ENCODE measurements around the gene UGT1A10. TPM values are rescaled to one million over a fixed set of nuclear protein-coding genes. Genes with fewer than 3 reads are reported as not detected.
"Not testable (repeated sequence)": the region's sequence is repeated elsewhere in the genome, so short reads cannot be mapped to it uniquely, and the experiment has no call there.

Gene UGT1A10
- total and polyA plus RNA-seq, 12 donors = not detected

DNA sequence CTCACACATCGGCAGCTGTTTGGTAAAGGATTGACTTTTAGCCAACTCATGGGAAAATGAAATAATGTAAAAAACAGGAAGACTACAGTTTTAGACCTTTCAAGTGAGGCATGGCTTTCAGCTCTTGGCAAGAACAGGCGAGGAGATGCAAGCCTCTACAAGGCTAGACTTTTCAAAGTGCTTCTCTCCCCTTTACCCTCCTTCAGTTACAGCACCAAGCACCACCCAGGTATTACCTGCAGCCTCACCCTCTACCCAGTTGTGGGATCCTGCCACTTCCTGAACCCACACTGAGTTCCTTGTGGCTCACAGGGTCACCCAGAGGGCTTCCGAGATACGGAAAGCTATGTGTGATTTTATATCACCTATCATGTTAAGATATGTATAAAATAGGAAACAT lies 14.7 kb downstream of the UGT1A10 start:
- DNase-seq (no peak), ATAC-seq (no peak)
- Histone ChIP-seq H3K4me3 (no peak overlapping the region), H3K27ac (no peak overlapping the region), H3K9me3 (peaks cover 0 to 11% (median 0%) of the 10 kb centered on the region in 11 donors), H3K27me3 (peaks cover 0 to 13% (median 3%) of the 10 kb centered on the region in 7 donors), H3K4me1 (no peaks in the 10 kb centered on the region), H3K36me3 (no peaks in the 10 kb centered on the region)
- intact Hi-C loops (cut with DNase I) = no loop called here
- TF ChIP-seq, protein P1, sequence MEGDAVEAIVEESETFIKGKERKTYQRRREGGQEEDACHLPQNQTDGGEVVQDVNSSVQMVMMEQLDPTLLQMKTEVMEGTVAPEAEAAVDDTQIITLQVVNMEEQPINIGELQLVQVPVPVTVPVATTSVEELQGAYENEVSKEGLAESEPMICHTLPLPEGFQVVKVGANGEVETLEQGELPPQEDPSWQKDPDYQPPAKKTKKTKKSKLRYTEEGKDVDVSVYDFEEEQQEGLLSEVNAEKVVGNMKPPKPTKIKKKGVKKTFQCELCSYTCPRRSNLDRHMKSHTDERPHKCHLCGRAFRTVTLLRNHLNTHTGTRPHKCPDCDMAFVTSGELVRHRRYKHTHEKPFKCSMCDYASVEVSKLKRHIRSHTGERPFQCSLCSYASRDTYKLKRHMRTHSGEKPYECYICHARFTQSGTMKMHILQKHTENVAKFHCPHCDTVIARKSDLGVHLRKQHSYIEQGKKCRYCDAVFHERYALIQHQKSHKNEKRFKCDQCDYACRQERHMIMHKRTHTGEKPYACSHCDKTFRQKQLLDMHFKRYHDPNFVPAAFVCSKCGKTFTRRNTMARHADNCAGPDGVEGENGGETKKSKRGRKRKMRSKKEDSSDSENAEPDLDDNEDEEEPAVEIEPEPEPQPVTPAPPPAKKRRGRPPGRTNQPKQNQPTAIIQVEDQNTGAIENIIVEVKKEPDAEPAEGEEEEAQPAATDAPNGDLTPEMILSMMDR (IDR thresholded peaks at IDR 0.05) = no peak
- 76 to 80% methylated on average over 4 of the region's 4 CpGs for WGBS, 2 donors

DNA sequence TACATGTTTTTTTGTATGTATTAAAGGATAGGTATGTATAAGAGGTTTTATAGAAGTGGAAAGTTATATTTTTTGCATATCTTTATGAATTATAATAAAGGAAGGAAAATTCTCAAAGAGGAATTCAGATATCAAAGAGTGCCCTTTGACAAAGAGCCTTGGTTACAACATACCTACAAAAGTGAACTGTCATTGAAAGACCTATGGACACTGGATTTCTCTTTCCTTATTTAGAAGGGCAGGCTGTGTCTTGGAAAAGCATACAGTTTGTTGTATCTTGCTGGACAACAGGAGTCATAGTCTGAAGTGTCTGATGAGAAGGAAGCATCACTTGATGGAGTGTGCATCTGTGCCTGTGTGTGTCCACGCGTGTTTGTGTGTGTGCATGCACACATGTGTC lies 15.2 kb downstream of the UGT1A10 start:
- TF ChIP-seq, protein P1 (IDR thresholded peaks at IDR 0.05) = no peak
- Histone ChIP-seq H3K27me3 (peaks cover 0 to 13% (median 3%) of the 10 kb centered on the region in 7 donors), H3K4me3 (no peak overlapping the region), H3K27ac (no peak overlapping the region), H3K36me3 (no peaks in the 10 kb centered on the region), H3K9me3 (peaks cover 0 to 7% (median 0%) of the 10 kb centered on the region in 11 donors), H3K4me1 (no peaks in the 10 kb centered on the region)
- intact Hi-C loops (cut with DNase I) = no loop called here
- 91 to 93% methylated on average over 2 of the region's 2 CpGs for WGBS, 2 donors
- DNase-seq (no peak), ATAC-seq (no peak)

DNA sequence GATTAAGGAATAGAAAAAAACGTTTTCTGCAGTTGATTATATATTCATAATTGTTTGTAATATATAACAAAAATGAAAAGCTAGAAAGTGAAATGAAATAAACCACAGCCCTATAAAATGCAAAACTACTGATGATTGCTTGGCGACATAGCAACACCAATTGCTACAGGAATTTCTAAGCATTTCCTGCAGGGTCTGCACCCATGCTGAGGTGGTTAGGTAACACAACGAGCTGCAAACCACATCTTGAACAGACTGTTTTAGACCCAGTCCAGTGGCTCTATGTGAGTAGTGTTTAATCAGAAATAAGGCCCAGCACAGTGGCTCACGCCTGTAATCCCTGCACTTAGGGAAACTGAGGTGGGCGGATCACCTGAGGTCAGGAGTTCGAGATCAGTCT lies 18.3 kb downstream of the UGT1A10 start:
- no peaks in the 10 kb centered on the region for H3K36me3 ChIP-seq
- no peak overlapping the region for H3K4me3 ChIP-seq
- WGBS, 2 donors = 64 to 72% methylated on average over 6 of the region's 6 CpGs
- TF ChIP-seq, protein P1 (IDR thresholded peaks at IDR 0.05) = no peak
- H3K27ac ChIP-seq = no peak overlapping the region
- no peak for ATAC-seq
- no peaks in the 10 kb centered on the region for H3K4me1 ChIP-seq
- no peak for DNase-seq
- intact Hi-C loops (cut with DNase I) = no loop called here
- no peaks in the 10 kb centered on the region for H3K9me3 ChIP-seq
- H3K27me3 ChIP-seq = peaks cover 0 to 13% (median 3%) of the 10 kb centered on the region in 7 donors

DNA sequence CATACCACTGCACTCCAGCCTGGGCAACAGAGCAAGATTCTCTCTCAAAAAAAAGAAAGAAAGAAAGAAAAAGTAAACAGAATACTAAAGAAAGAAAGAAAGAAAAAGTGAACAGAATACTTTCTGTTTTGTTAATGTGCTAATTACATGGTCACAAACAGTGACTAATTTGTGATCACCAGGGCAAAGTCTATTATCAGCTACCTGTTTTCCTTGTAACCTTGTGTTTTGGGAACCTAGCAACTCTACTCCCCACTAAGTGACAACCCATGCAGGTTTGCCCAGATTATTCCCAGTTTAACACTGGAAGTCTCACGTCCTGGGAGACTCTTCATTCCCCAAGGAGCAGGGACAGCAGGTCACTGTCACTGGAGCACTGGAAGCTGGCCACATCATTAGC lies 18.8 kb downstream of the UGT1A10 start:
- ATAC-seq = no peak

DNA sequence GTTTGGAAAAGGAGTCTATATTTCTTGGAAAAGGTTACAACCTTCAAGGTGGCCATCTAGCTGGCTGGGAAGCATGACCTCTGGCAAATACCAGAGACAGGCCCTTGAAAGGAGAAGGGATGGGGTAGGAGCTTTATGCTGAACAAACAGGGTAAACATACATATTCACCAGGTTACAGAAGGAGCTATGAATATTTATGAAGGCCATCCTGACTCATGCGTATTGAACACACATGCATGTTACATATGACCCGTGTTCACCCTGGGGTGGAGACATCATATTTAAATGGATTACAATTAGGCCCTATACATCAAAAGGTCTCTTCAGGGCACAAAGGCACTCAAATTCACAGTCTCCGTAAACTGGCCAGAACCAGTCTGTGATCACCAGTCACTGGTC lies 19.7 kb downstream of the UGT1A10 start:
- H3K27me3 ChIP-seq = peaks cover 0 to 10% (median 2%) of the 10 kb centered on the region in 7 donors
- H3K4me1 ChIP-seq; ATAC-seq; H3K4me3 ChIP-seq; H3K36me3 ChIP-seq; H3K9me3 ChIP-seq; intact Hi-C loops (cut with DNase I); H3K27ac ChIP-seq; DNase-seq: not testable (repeated sequence)
- WGBS, 2 donors = 94 to 96% methylated on average over 3 of the region's 3 CpGs

More for the DNA sequence above, 18.8 kb downstream of the UGT1A10 start:
- Histone ChIP-seq H3K27ac (no peak overlapping the region), H3K27me3 (peaks cover 0 to 13% (median 3%) of the 10 kb centered on the region in 7 donors), H3K9me3 (no peaks in the 10 kb centered on the region), H3K4me3 (no peak overlapping the region), H3K36me3 (no peaks in the 10 kb centered on the region), H3K4me1 (no peaks in the 10 kb centered on the region)
- intact Hi-C loops (cut with DNase I) = no loop called here
- TF ChIP-seq, protein P1 (IDR thresholded peaks at IDR 0.05) = no peak
- DNase-seq = no peak
- 26 to 30% methylated on average over 1 of the region's 1 CpG for WGBS, 2 donors
